ENCODE measurements around the gene SHISAL2A.
A peak's percentile ranks its signal among the peaks of the same experiment; 100 is the strongest.

SHISAL2A gene

GRCh38 chr1:52629325-52629643, 3.7 kb upstream of the SHISAL2A start:
- Histone ChIP-seq H3K4me1 (ENCODE audit: control insufficient read depth in 2 of 2, insufficient read depth in 1 of 2, low read depth in 1 of 2, low read length in 2 of 2) (peaks cover 12 to 17% of the 10 kb centered on the region in 2 donors), H2BK12ac (ENCODE audit: low read length) (no peak overlapping the region), H3K9ac (ENCODE audit: low read depth, low read length, poor library complexity) (no peak overlapping the region), H3K27ac (replicated peaks; ENCODE audit: low read length) (no peak overlapping the region), H3K23ac (ENCODE audit: low read depth, low read length, poor library complexity) (no peak overlapping the region), H3K27me3 (ENCODE audit: control insufficient read depth in 3 of 3, insufficient read depth in 3 of 3, low read depth in 1 of 3, low read length in 3 of 3) (peaks cover 0 to 28% (median 3%) of the 10 kb centered on the region in 3 experiments), H3K36me3 (replicated peaks in 1 of 2; ENCODE audit: control insufficient read depth in 2 of 2, insufficient read depth in 2 of 2, low read length in 2 of 2) (no peaks in the 10 kb centered on the region), H3K4me3 (ENCODE audit: low read length in 2 of 2) (peak overlapping the region in 1 of 2 donors; percentile 39), H2BK15ac (ENCODE audit: low read length) (no peak overlapping the region), H2AK5ac (ENCODE audit: low read depth, low read length) (no peak overlapping the region), H3K79me1 (ENCODE audit: low read depth, low read length) (no peaks in the 10 kb centered on the region), H4K91ac (ENCODE audit: low read depth, low read length, poor library complexity) (no peak overlapping the region), H2BK120ac (ENCODE audit: low read depth, low read length) (no peak overlapping the region), H3K14ac (ENCODE audit: low read length) (no peak overlapping the region), H3K9me3 (replicated peaks in 1 of 2; ENCODE audit: control insufficient read depth in 2 of 2, insufficient read depth in 1 of 2, low read depth in 1 of 2, low read length in 2 of 2) (peaks cover 0 to 2% of the 10 kb centered on the region in 2 donors), H3K18ac (ENCODE audit: low read length) (no peak overlapping the region), H2BK5ac (ENCODE audit: low read length) (no peak overlapping the region), H3K4me2 (ENCODE audit: insufficient read depth, low read length, poor library complexity, severe bottlenecking) (peak overlapping the region; percentile 14), H2AFZ (ENCODE audit: low read length) (peak overlapping the region; percentile 82), H4K8ac (ENCODE audit: low read depth, low read length) (no peak overlapping the region), H3K4ac (ENCODE audit: low read length) (no peak overlapping the region)
- peak; percentile 76 for DNase-seq (ENCODE audit: low spot score)
- WGBS, 2 donors (ENCODE audit: extremely low coverage in 2 of 2, insufficient read length in 2 of 2, insufficient replicate concordance in 1 of 2) = no CpG with 5 or more reads among the region's 7 CpGs

- H2BK12ac ChIP-seq (ENCODE audit: low read length) = no peak overlapping the region
- no peak overlapping the region for H3K23ac ChIP-seq (ENCODE audit: low read depth, low read length, poor library complexity)
- H3K4ac ChIP-seq (ENCODE audit: low read length) = no peak overlapping the region
- no peak overlapping the region for H3K27ac ChIP-seq (replicated peaks; ENCODE audit: low read length)
- no peaks in the 10 kb centered on the region for H3K79me1 ChIP-seq (ENCODE audit: low read depth, low read length)
- no peak overlapping the region for H3K14ac ChIP-seq (ENCODE audit: low read length)
- H3K4me1 ChIP-seq (ENCODE audit: control insufficient read depth in 2 of 2, insufficient read depth in 1 of 2, low read depth in 1 of 2, low read length in 2 of 2) = peaks cover 12 to 17% of the 10 kb centered on the region in 2 donors
- H2BK120ac ChIP-seq (ENCODE audit: low read depth, low read length) = no peak overlapping the region
- H3K9me3 ChIP-seq (replicated peaks in 1 of 2; ENCODE audit: control insufficient read depth in 2 of 2, insufficient read depth in 1 of 2, low read depth in 1 of 2, low read length in 2 of 2) = peaks cover 0 to 2% of the 10 kb centered on the region in 2 donors
- WGBS, 2 donors (ENCODE audit: extremely low coverage in 2 of 2, insufficient read length in 2 of 2, insufficient replicate concordance in 1 of 2) = no CpG with 5 or more reads among the region's 2 CpGs
- no peak for DNase-seq (ENCODE audit: low spot score)
- no peak overlapping the region for H2BK15ac ChIP-seq (ENCODE audit: low read length)
- no peak overlapping the region for H2AK5ac ChIP-seq (ENCODE audit: low read depth, low read length)
- no peak overlapping the region for H3K4me3 ChIP-seq (ENCODE audit: low read length in 2 of 2)
- H3K4me2 ChIP-seq (ENCODE audit: insufficient read depth, low read length, poor library complexity, severe bottlenecking) = no peak overlapping the region
- peaks cover 0 to 32% (median 3%) of the 10 kb centered on the region in 3 experiments for H3K27me3 ChIP-seq (ENCODE audit: control insufficient read depth in 3 of 3, insufficient read depth in 3 of 3, low read depth in 1 of 3, low read length in 3 of 3)
- H4K91ac ChIP-seq (ENCODE audit: low read depth, low read length, poor library complexity) = no peak overlapping the region
- no peaks in the 10 kb centered on the region for H3K36me3 ChIP-seq (replicated peaks in 1 of 2; ENCODE audit: control insufficient read depth in 2 of 2, insufficient read depth in 2 of 2, low read length in 2 of 2)
- no peak overlapping the region for H3K9ac ChIP-seq (ENCODE audit: low read depth, low read length, poor library complexity)
- H4K8ac ChIP-seq (ENCODE audit: low read depth, low read length) = no peak overlapping the region
- peak overlapping the region; percentile 82 for H2AFZ ChIP-seq (ENCODE audit: low read length)
- no peak overlapping the region for H2BK5ac ChIP-seq (ENCODE audit: low read length)
- H3K18ac ChIP-seq (ENCODE audit: low read length) = no peak overlapping the region
These were observed 3.3 kb upstream of the SHISAL2A start for GRCh38 chr1:52629667-52630066.

GRCh38 chr1:52631759-52632331, 1.1 kb upstream of the SHISAL2A start:
- peak overlapping the region; percentile 20 for H2AK5ac ChIP-seq (ENCODE audit: low read depth, low read length)
- H4K91ac ChIP-seq (ENCODE audit: low read depth, low read length, poor library complexity) = no peak overlapping the region
- H3K4ac ChIP-seq (ENCODE audit: low read length) = no peak overlapping the region
- no peak overlapping the region for H3K27ac ChIP-seq (replicated peaks; ENCODE audit: low read length)
- no peak overlapping the region for H2BK5ac ChIP-seq (ENCODE audit: low read length)
- H2AFZ ChIP-seq (ENCODE audit: low read length) = peak overlapping the region; percentile 48
- no peak overlapping the region for H4K8ac ChIP-seq (ENCODE audit: low read depth, low read length)
- no peaks in the 10 kb centered on the region for H3K79me1 ChIP-seq (ENCODE audit: low read depth, low read length)
- DNase-seq (ENCODE audit: low spot score) = no peak
- peak overlapping the region; percentile 16 for H3K23ac ChIP-seq (ENCODE audit: low read depth, low read length, poor library complexity)
- no CpG with 5 or more reads among the region's 8 CpGs for WGBS, 2 donors (ENCODE audit: extremely low coverage in 2 of 2, insufficient read length in 2 of 2, insufficient replicate concordance in 1 of 2)
- peaks cover 0 to 32% (median 3%) of the 10 kb centered on the region in 3 experiments for H3K27me3 ChIP-seq (ENCODE audit: control insufficient read depth in 3 of 3, insufficient read depth in 3 of 3, low read depth in 1 of 3, low read length in 3 of 3)
- no peak overlapping the region for H2BK12ac ChIP-seq (ENCODE audit: low read length)
- H3K9ac ChIP-seq (ENCODE audit: low read depth, low read length, poor library complexity) = no peak overlapping the region
- peak overlapping the region; percentile 42 for H3K18ac ChIP-seq (ENCODE audit: low read length)
- H3K14ac ChIP-seq (ENCODE audit: low read length) = no peak overlapping the region
- no peak overlapping the region for H2BK120ac ChIP-seq (ENCODE audit: low read depth, low read length)
- H3K36me3 ChIP-seq (replicated peaks in 1 of 2; ENCODE audit: control insufficient read depth in 2 of 2, insufficient read depth in 2 of 2, low read length in 2 of 2) = no peaks in the 10 kb centered on the region
- peak overlapping the region; percentile 3 for H2BK15ac ChIP-seq (ENCODE audit: low read length)
- H3K4me2 ChIP-seq (ENCODE audit: insufficient read depth, low read length, poor library complexity, severe bottlenecking) = no peak overlapping the region
- no peak overlapping the region for H3K4me3 ChIP-seq (ENCODE audit: low read length in 2 of 2)
- H3K4me1 ChIP-seq (ENCODE audit: control insufficient read depth in 2 of 2, insufficient read depth in 1 of 2, low read depth in 1 of 2, low read length in 2 of 2) = peaks cover 12 to 21% of the 10 kb centered on the region in 2 donors
- peaks cover 2 to 5% of the 10 kb centered on the region in 2 donors for H3K9me3 ChIP-seq (replicated peaks in 1 of 2; ENCODE audit: control insufficient read depth in 2 of 2, insufficient read depth in 1 of 2, low read depth in 1 of 2, low read length in 2 of 2)

GRCh38 chr1:52633291-52633754, 355 bp downstream of the SHISAL2A start:
- H3K4me3 ChIP-seq (ENCODE audit: low read length in 2 of 2) = peak overlapping the region in 1 of 2 donors; percentile 70

More at GRCh38 chr1:52633291-52633754, 355 bp downstream of the SHISAL2A start:
- Histone ChIP-seq H2BK15ac (ENCODE audit: low read length) (peak overlapping the region; percentile 81), H3K36me3 (replicated peaks in 1 of 2; ENCODE audit: control insufficient read depth in 2 of 2, insufficient read depth in 2 of 2, low read length in 2 of 2) (no peaks in the 10 kb centered on the region), H3K4ac (ENCODE audit: low read length) (no peak overlapping the region), H3K18ac (ENCODE audit: low read length) (peak overlapping the region; percentile 94), H2AFZ (ENCODE audit: low read length) (no peak overlapping the region), H3K9me3 (replicated peaks in 1 of 2; ENCODE audit: control insufficient read depth in 2 of 2, insufficient read depth in 1 of 2, low read depth in 1 of 2, low read length in 2 of 2) (peaks cover 2 to 5% of the 10 kb centered on the region in 2 donors), H3K4me2 (ENCODE audit: insufficient read depth, low read length, poor library complexity, severe bottlenecking) (peak overlapping the region; percentile 79), H2BK120ac (ENCODE audit: low read depth, low read length) (peak overlapping the region; percentile 67), H3K27me3 (ENCODE audit: control insufficient read depth in 3 of 3, insufficient read depth in 3 of 3, low read depth in 1 of 3, low read length in 3 of 3) (peaks cover 0 to 32% (median 3%) of the 10 kb centered on the region in 3 experiments), H3K14ac (ENCODE audit: low read length) (no peak overlapping the region), H2BK12ac (ENCODE audit: low read length) (no peak overlapping the region), H2BK5ac (ENCODE audit: low read length) (no peak overlapping the region), H4K8ac (ENCODE audit: low read depth, low read length) (peak overlapping the region; percentile 66), H3K4me1 (ENCODE audit: control insufficient read depth in 2 of 2, insufficient read depth in 1 of 2, low read depth in 1 of 2, low read length in 2 of 2) (peaks cover 19 to 30% of the 10 kb centered on the region in 2 donors), H3K9ac (ENCODE audit: low read depth, low read length, poor library complexity) (peak overlapping the region; percentile 63), H3K23ac (ENCODE audit: low read depth, low read length, poor library complexity) (peak overlapping the region; percentile 45), H4K91ac (ENCODE audit: low read depth, low read length, poor library complexity) (no peak overlapping the region), H2AK5ac (ENCODE audit: low read depth, low read length) (no peak overlapping the region), H3K79me1 (ENCODE audit: low read depth, low read length) (no peaks in the 10 kb centered on the region), H3K27ac (replicated peaks; ENCODE audit: low read length) (no peak overlapping the region)
- WGBS, 2 donors (ENCODE audit: extremely low coverage in 2 of 2, insufficient read length in 2 of 2, insufficient replicate concordance in 1 of 2) = no CpG with 5 or more reads among the region's 52 CpGs
- DNase-seq (ENCODE audit: low spot score) = peak; percentile 31

Data from neuronal stem cell (in vitro differentiated cells).